C4-2B (cell line): Measurements from ENCODE around the gene ATP4B.

Experiments used
- CTCF ChIP-seq: fragments of 450-650 bp; conservative IDR thresholded peaks from 2 replicates; pipeline ENCODE4 v1.5.1; 2017; ENCODE audit warnings: mild to moderate bottlenecking
- ZFX ChIP-seq: fragments of 450-650 bp; IDR thresholded peaks from 2 replicates; pipeline ENCODE4 v1.6.1; 2017

- TF ChIP-seq CTCF (no peak), ZFX (no peak)
Observed at GRCh38 chr13:113605461-113605860, 52.5 kb downstream of the ATP4B start.
